Measurements from ENCODE around the gene EXOSC10. TPM values are rescaled to one million over a fixed set of nuclear protein-coding genes. Genes with fewer than 3 reads are reported as not detected.

EXOSC10 gene
- 100 to 1,000 TPM in 2 of 3 donors, 10 to 100 TPM in 1; 75.9 to 106 (median 102) TPM for polyA plus RNA-seq (ENCODE audit: insufficient read length in 3 of 3)
- long read RNA-seq, donor 1, transcript EXOSC10-202 (25 exons, 2,808 nt) = major isoform, 8 of 27 reads
- long read RNA-seq, donor 1, partial matches to known transcripts = 19 of 27 reads
- long read RNA-seq, donor 1, other reads (novel, unspliced or antisense) = 0 of 27 reads
- long read RNA-seq, donor 2, partial matches to known transcripts = 29 of 33 reads
- long read RNA-seq, donor 2, other reads (novel, unspliced or antisense) = 0 of 33 reads
- long read RNA-seq, donor 3, partial matches to known transcripts = 36 of 41 reads
- long read RNA-seq, donor 3, other reads (novel, unspliced or antisense) = 0 of 41 reads
- long read RNA-seq, donor 4, transcript EXOSC10-202 (25 exons, 2,808 nt) = major isoform, 7 of 43 reads
- long read RNA-seq, donor 4, partial matches to known transcripts = 36 of 43 reads
- long read RNA-seq, donor 4, other reads (novel, unspliced or antisense) = 0 of 43 reads
- long read RNA-seq, donor 5, partial matches to known transcripts = 5 of 6 reads
- long read RNA-seq, donor 5, other reads (novel, unspliced or antisense) = 0 of 6 reads
- long read RNA-seq, donor 6, transcript EXOSC10-202 (25 exons, 2,808 nt) = major isoform, 6 of 33 reads
- long read RNA-seq, donor 6, partial matches to known transcripts = 27 of 33 reads
- long read RNA-seq, donor 6, other reads (novel, unspliced or antisense) = 0 of 33 reads
- long read RNA-seq, donor 7, transcript EXOSC10-202 (25 exons, 2,808 nt) = major isoform, 6 of 34 reads
- long read RNA-seq, donor 7, partial matches to known transcripts = 26 of 34 reads
- long read RNA-seq, donor 7, other reads (novel, unspliced or antisense) = 0 of 34 reads
- long read RNA-seq, donor 8, partial matches to known transcripts = 18 of 19 reads
- long read RNA-seq, donor 8, other reads (novel, unspliced or antisense) = 0 of 19 reads
- long read RNA-seq, donor 9, partial matches to known transcripts = 37 of 40 reads
- long read RNA-seq, donor 9, other reads (novel, unspliced or antisense) = 0 of 40 reads
- long read RNA-seq, donor 10, partial matches to known transcripts = 28 of 32 reads
- long read RNA-seq, donor 10, other reads (novel, unspliced or antisense) = 0 of 32 reads
- long read RNA-seq, donor 11, partial matches to known transcripts = 7 of 8 reads
- long read RNA-seq, donor 11, other reads (novel, unspliced or antisense) = 0 of 8 reads
- long read RNA-seq, donor 12, transcript EXOSC10-202 (25 exons, 2,808 nt) = major isoform, 8 of 56 reads
- long read RNA-seq, donor 12, partial matches to known transcripts = 46 of 56 reads
- long read RNA-seq, donor 12, other reads (novel, unspliced or antisense) = 0 of 56 reads
- long read RNA-seq, donor 13, partial matches to known transcripts = 13 of 13 reads
- long read RNA-seq, donor 13, other reads (novel, unspliced or antisense) = 0 of 13 reads
- long read RNA-seq, donor 14 = 0 reads
- long read RNA-seq, donor 15, transcript EXOSC10-202 (25 exons, 2,808 nt) = major isoform, 6 of 44 reads
- long read RNA-seq, donor 15, partial matches to known transcripts = 38 of 44 reads
- long read RNA-seq, donor 15, other reads (novel, unspliced or antisense) = 0 of 44 reads
- long read RNA-seq, donor 16, partial matches to known transcripts = 40 of 46 reads
- long read RNA-seq, donor 16, other reads (novel, unspliced or antisense) = 0 of 46 reads

DNA sequence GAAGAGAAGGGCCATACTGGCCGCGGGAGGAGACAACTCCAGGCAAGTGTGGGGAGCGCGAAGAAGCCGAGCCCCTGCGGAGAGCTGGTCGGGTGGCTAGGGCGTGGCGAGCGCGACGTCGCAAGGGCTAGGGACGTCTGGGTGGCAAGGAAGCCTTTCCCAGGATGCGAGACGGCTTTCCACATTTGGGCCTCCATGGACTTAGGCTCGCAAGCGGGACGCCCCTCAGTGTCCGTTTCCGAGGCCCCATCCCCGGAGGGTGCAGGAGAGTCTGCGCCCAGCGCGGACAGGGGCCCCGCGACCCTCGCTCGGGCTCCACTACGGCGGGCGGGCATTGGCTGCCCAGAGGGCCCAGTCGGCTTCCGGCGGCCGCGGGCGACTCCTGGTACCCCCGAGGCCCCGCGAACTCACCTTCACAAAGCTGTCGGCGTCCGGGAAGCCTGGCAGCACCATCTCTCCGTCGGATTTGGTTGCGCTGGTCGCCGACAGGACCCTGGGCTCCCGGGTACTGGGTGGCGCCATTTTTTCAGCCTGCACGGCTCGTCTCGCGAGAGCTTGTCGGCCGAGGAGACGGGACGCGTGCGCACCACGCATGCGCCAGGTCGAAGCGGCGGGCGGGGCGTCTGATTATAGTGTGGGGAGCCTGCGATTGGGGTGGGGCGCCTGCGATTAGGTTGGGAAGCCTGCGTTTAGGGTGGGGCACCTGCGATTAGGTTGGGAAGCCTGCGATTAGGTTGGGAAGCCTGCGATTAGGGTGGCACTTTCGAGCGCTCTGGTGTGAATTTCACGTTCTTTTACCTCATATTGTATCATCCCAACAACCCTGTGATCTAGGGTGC, at the start of gene EXOSC10:
Gene EXOSC10, minus strand, starts transcription at position 560 of the 839 bp plus-strand sequence. Its CDS starts 38 bp downstream, at position 522.
- peak; percentile 89 for DNase-seq

GRCh38 chr1:11147197-11147770, 47.6 kb upstream of the EXOSC10 start:
- DNase-seq = no peak

DNA sequence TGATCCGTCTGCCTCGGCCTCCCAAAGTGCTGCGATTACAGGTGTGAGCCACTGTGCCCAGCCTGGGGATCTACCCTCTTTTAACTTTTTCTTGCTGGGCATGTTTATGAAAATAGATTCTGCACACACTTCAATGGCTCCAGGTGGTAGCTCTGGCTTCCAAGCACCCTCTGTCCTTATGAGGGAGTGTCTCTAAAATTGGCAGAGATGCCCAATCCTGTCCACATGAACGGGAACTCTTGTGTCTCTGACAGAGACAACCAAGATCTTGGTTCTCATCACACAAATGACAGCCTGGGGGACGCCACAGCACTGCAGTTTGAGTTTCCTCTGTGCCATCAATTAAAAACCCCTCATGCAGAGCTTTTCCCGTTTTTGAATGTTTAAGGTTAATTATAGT, 46.1 kb upstream of the EXOSC10 start:
- no peak for DNase-seq

GRCh38 chr1:11144570-11145256, 45.0 kb upstream of the EXOSC10 start:
- no peak for DNase-seq

DNA sequence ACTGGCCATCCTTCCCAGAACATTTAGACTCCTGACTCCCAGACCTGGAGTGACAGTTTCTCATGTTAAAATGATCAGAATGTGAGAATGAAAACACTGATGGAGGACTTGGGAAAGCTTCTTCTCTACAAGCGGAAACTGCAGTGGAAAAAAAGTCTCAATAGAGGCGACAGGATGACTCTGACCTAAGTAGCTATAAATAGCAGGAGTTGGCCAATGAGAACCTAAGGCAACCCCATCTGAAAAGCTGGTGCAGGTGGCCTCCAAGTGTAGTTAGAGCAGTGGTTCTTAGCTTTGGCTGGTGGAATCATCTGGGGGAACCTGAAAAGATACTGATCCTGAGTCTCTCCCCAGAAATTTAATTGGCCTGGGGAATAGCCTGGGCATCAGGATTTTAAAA, 44.2 kb upstream of the EXOSC10 start:
- no peak for DNase-seq

DNA sequence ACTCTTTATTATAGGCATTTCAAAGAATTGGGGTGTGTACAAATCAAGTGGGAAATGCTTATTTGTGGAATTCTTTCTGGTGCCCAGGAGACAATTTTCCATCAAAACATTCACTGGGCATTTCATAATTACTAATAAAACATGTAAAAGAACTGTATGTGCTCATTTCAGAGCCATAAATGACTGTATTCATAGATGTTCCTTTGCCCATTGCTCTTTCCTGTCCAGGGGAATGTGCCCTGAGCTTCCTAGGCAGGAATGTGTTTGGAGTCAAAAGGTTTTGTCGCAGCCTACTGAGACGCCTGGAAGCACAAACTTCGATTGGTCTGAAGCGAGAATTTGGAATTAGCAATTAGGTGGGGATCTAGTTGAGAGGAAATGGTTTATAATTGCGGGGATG, 43.7 kb upstream of the EXOSC10 start:
- no peak for DNase-seq

- no peak for DNase-seq
Measured at GRCh38 chr1:11142618-11143391, 43.1 kb upstream of the EXOSC10 start.

GRCh38 chr1:11138952-11139351, 39.3 kb upstream of the EXOSC10 start:
- no peak for DNase-seq

- DNase-seq = no peak
Measured at GRCh38 chr1:11138029-11138428, 38.4 kb upstream of the EXOSC10 start.

DNA sequence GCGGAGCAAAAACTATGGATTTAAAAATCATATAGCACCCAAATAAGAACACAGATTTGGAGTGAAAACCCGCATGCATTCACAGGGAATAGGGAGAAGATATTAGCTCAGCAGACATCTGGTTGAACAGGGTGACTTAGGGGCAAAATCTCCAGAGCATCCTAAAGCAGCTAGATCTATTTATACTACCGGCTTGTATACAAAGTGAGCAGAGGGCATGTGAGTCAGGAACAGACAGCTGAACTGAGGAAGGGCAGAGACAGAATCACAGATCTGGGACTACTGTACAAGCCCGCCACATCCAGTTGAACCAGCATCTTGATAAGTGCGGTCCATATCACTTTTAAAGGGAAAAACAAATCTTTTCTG, 35.2 kb upstream of the EXOSC10 start:
- no peak for DNase-seq

DNA sequence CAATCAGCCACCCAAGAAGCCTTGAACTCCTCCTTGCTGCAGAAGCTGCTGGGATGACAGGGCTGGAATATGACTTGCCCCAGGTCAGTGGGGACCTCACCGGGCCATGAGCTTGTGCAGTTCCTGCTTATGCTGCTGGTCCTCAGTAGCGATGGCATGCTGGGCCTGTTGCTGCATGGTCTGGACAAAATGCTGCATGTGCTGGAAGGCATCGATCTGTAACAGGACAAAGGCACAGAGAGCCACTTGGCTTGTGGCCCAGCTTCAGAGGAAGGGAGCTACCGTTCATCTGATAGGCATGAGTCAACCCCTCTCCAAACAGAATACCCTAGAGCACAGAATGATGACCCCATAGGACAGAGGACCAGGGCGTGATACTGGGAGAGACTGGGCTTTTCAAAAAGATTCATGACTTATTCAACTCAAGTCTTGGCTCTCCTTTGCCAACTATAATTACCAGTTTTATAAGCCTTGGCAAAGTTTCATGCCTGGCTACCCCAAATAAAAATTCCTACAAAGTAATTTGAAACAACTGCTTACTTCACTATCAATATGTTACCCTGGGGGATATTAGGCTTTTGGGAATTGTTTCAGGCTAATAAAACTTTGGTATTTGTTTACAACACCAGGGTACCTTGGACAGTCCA, 34.7 kb upstream of the EXOSC10 start:
- DNase-seq = no peak

- DNase-seq = no peak
Measured at GRCh38 chr1:11132563-11133293, 33.1 kb upstream of the EXOSC10 start.

GRCh38 chr1:11131816-11132215, 32.1 kb upstream of the EXOSC10 start:
- no peak for DNase-seq

DNA sequence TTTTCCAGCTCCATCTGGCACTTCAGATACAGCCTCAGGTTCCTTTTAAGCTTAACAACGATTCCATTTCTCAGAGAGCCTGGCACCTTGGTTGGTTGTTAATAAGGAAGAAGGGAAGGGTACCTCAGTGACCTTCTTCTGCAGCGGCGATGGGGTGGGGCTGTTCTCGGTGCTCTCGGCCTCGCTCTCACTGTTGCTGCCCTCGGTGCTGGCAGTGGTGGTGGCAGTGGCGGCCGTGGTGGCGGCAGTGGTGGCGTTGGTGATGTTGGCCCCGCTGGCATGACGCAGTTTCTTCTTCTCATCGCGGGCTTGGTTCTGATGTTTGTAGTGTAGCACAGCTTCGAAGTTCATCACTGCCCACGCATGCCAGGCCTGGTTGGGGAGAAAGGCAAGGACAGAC, 30.7 kb upstream of the EXOSC10 start:
- no peak for DNase-seq

- no peak for DNase-seq
Measured at GRCh38 chr1:11129649-11130390, 30.2 kb upstream of the EXOSC10 start.

DNA sequence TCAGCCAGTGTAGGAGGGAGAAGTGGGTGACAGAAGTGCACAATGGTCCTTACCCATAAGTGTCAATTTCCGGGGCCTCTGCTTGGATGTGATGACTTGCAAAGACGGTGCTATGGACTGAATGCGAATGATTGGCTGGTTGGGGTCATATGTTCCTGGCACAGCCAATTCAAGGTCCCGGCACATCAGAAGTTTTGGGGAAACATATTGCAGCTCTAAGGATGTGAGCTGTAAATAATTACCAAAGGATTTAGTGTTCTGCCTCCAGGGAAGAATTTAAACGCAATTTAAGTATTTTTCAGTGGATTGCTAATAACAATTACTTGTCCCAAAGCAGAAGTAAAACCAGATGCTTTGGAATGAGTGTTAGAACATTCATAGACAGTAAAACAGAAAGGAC, 26.9 kb upstream of the EXOSC10 start:
- no peak for DNase-seq
